SK-N-SH (cell line): ENCODE data around the gene SYTL4.

Experiments used
- CTCF ChIP-seq: fragments of 200-600 bp; sonication (generic); IDR thresholded peaks from 2 replicates; pipeline ENCODE4 v1.6.1; 2017; ENCODE audit warnings: antibody characterized with exemption, mild to moderate bottlenecking, moderate library complexity
- ELF1 ChIP-seq: IDR thresholded peaks from 2 replicates; pipeline ENCODE4 v1.4.0; 2012
- FOXJ3 ChIP-seq: sonication (generic); formaldehyde crosslinking; IDR thresholded peaks from 2 replicates; pipeline ENCODE4 v1.5.1; 2020; ENCODE audit warnings: mild to moderate bottlenecking, missing genetic modification reagents
- POLR2AphosphoS5 ChIP-seq: IDR thresholded peaks from 2 replicates; pipeline ENCODE4 v1.6.1; 2012; ENCODE audit warnings: low read depth, low read length
- SMC3 ChIP-seq: IDR thresholded peaks from 2 replicates; pipeline ENCODE4 v1.6.1; 2012; ENCODE audit warnings: low read depth, low read length, improper control_type of control experiment
- TAF1 ChIP-seq: IDR thresholded peaks from 2 replicates; pipeline ENCODE4 v1.6.1; 2012; ENCODE audit warnings: low read depth, mild to moderate bottlenecking, low read length, moderate library complexity, borderline replicate concordance
- TCF12 ChIP-seq: IDR thresholded peaks from 2 replicates; pipeline ENCODE4 v1.4.0; 2012
- TF ChIP-seq, protein P1 (sequence below): fragments of 150-350 bp; IDR thresholded peaks from 2 replicates; pipeline ENCODE4 v1.6.1; 2016; ENCODE audit warnings: mild to moderate bottlenecking, low read depth, low read length

- TF ChIP-seq CTCF, result no peak
- TF ChIP-seq SMC3, result no peak
- no peak for TF ChIP-seq TAF1
- no peak for TF ChIP-seq POLR2AphosphoS5
- no peak for TF ChIP-seq ELF1
- no peak for TF ChIP-seq FOXJ3 (CRISPR knock-in tag)
- TF ChIP-seq, protein P1, sequence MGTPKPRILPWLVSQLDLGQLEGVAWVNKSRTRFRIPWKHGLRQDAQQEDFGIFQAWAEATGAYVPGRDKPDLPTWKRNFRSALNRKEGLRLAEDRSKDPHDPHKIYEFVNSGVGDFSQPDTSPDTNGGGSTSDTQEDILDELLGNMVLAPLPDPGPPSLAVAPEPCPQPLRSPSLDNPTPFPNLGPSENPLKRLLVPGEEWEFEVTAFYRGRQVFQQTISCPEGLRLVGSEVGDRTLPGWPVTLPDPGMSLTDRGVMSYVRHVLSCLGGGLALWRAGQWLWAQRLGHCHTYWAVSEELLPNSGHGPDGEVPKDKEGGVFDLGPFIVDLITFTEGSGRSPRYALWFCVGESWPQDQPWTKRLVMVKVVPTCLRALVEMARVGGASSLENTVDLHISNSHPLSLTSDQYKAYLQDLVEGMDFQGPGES, result no peak
- no peak for TF ChIP-seq TCF12
These were observed 51.2 kb downstream of the SYTL4 start for GRCh38 chrX:100680756-100681155.
